ENCODE measurements around the gene SCN2B. TPM values are rescaled to one million over a fixed set of nuclear protein-coding genes. Genes with fewer than 3 reads are reported as not detected.
A peak's percentile ranks its signal among the peaks of the same experiment; 100 is the strongest.

The SCN2B gene
- total and polyA plus RNA-seq, 2 of the 13 experiments (the other 11 are each of a cell fraction or from before 2014, with no cell fraction given), result 0.01 to 0.02 TPM

DNA sequence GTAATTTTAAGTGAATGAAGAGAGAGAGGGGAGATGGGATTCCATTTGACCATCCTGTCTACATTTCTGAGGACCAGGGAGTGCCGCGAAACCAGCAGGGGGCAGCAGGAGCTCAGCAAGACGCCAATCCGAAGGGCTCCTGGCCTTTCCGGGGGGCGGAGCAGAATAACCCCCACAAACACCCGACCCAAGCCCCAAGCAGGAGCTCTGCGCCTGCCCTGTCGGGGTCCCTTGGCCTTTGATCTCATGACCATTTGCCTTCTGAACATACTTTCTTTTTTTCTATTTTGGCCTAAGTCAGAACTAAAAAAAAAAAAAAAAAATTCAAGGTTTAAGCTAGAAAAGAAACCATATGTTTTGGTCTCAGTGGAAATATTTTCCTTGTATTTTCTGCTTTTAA lies 21.9 kb upstream of the SCN2B start:
- H3K4me1 ChIP-seq (ENCODE audit: insufficient read depth, low read length), result peaks cover 88% of the 10 kb centered on the region
- TF ChIP-seq BCL6 (CRISPR knock-in tag; IDR thresholded peaks at IDR 0.05) (0 out of 2 replicates have a peak, but pooled peaks have one; percentile 7), ZFX (CRISPR knock-in tag; IDR thresholded peaks at IDR 0.05; ENCODE audit: low read depth) (peak; percentile 23; the same call in 1 of the 2 replicates), YY1 (IDR thresholded peaks at IDR 0.05; ENCODE audit: insufficient read depth, insufficient replicate concordance, low read depth, low read length) (peak; percentile 61), GFI1 (CRISPR knock-in tag; IDR thresholded peaks at IDR 0.05; ENCODE audit: borderline replicate concordance) (0 out of 2 replicates have a peak, but pooled peaks have one; percentile 24), MYC (CRISPR knock-in tag; IDR thresholded peaks at IDR 0.05; ENCODE audit: borderline replicate concordance) (peak; percentile 30; the same call in 1 of the 2 replicates), FOSL2 (CRISPR knock-in tag; IDR thresholded peaks at IDR 0.05) (peak; percentile 44; the same call in 1 of the 2 replicates), MXI1 (IDR thresholded peaks at IDR 0.05; ENCODE audit: borderline replicate concordance, low read depth, low read length) (0 out of 3 replicates have a peak, but pooled peaks have one; percentile 27), ZNF891 (CRISPR knock-in tag; IDR thresholded peaks at IDR 0.05) (no peak), NFKB2 (CRISPR knock-in tag; IDR thresholded peaks at IDR 0.05; ENCODE audit: borderline replicate concordance) (peak; percentile 36; the same call in 1 of the 2 replicates), RFX1 (IDR thresholded peaks at IDR 0.05) (no peak), TEAD3 (CRISPR knock-in tag; optimal IDR thresholded peaks at IDR 0.05; ENCODE audit: borderline replicate concordance) (peak; percentile 33), RFXAP (CRISPR knock-in tag; IDR thresholded peaks at IDR 0.05; ENCODE audit: borderline replicate concordance) (peak; percentile 28; the same call in 1 of the 2 replicates), ZNF354B (CRISPR knock-in tag; IDR thresholded peaks at IDR 0.05) (no peak), ZNF34 (CRISPR knock-in tag; IDR thresholded peaks at IDR 0.05; ENCODE audit: borderline replicate concordance) (no peak), TCF7 (IDR thresholded peaks at IDR 0.05; ENCODE audit: low read depth) (no peak), THAP11 (CRISPR knock-in tag; IDR thresholded peaks at IDR 0.05) (0 out of 2 replicates have a peak, but pooled peaks have one; percentile 19), AKAP8 (CRISPR knock-in tag; IDR thresholded peaks at IDR 0.05) (no peak), IRF2 (CRISPR knock-in tag; IDR thresholded peaks at IDR 0.05) (0 out of 2 replicates have a peak, but pooled peaks have one; percentile 40), HNF4G (IDR thresholded peaks at IDR 0.05; ENCODE audit: borderline replicate concordance, low read depth, low read length) (peak; percentile 35; the same call in 1 of the 2 replicates), HNF4G (CRISPR knock-in tag; IDR thresholded peaks at IDR 0.05; ENCODE audit: borderline replicate concordance, low read depth) (no peak)
- TF ChIP-seq, protein P1, sequence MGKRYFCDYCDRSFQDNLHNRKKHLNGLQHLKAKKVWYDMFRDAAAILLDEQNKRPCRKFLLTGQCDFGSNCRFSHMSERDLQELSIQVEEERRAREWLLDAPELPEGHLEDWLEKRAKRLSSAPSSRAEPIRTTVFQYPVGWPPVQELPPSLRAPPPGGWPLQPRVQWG (CRISPR knock-in tag; IDR thresholded peaks at IDR 0.05; ENCODE audit: borderline replicate concordance, low read depth), result no peak
- TF ChIP-seq, protein P2, sequence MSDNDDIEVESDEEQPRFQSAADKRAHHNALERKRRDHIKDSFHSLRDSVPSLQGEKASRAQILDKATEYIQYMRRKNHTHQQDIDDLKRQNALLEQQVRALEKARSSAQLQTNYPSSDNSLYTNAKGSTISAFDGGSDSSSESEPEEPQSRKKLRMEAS (IDR thresholded peaks at IDR 0.05), result peak; percentile 24; the same call in 1 of the 2 replicates
- TF ChIP-seq, protein P3, sequence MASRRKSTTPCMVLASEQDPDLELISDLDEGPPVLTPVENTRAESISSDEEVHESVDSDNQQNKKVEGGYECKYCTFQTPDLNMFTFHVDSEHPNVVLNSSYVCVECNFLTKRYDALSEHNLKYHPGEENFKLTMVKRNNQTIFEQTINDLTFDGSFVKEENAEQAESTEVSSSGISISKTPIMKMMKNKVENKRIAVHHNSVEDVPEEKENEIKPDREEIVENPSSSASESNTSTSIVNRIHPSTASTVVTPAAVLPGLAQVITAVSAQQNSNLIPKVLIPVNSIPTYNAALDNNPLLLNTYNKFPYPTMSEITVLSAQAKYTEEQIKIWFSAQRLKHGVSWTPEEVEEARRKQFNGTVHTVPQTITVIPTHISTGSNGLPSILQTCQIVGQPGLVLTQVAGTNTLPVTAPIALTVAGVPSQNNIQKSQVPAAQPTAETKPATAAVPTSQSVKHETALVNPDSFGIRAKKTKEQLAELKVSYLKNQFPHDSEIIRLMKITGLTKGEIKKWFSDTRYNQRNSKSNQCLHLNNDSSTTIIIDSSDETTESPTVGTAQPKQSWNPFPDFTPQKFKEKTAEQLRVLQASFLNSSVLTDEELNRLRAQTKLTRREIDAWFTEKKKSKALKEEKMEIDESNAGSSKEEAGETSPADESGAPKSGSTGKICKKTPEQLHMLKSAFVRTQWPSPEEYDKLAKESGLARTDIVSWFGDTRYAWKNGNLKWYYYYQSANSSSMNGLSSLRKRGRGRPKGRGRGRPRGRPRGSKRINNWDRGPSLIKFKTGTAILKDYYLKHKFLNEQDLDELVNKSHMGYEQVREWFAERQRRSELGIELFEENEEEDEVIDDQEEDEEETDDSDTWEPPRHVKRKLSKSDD (CRISPR knock-in tag; IDR thresholded peaks at IDR 0.05; ENCODE audit: low read depth), result no peak

More for the DNA sequence above, 21.9 kb upstream of the SCN2B start:
- Histone ChIP-seq H3K9me3 (ENCODE audit: low read length) (no peaks in the 10 kb centered on the region), H3K27ac (ENCODE audit: extremely low read length, insufficient read depth, low read length) (peak overlapping the region; percentile 16), H3K27me3 (ENCODE audit: control insufficient read depth in 1 of 2, insufficient read depth in 2 of 2, low read length in 2 of 2) (no peaks in the 10 kb centered on the region), H3K9ac (ENCODE audit: insufficient read depth, low read depth, low read length) (no peak overlapping the region), H3K4me3 (replicated peaks in 1 of 3; ENCODE audit: insufficient read depth in 1 of 3, low read depth in 2 of 3, low read length in 3 of 3) (no peak overlapping the region), H3K36me3 (replicated peaks in 1 of 2; ENCODE audit: control insufficient read depth in 1 of 2, insufficient read depth in 2 of 2, low read length in 2 of 2) (no peaks in the 10 kb centered on the region), H3K79me2 (ENCODE audit: insufficient read depth, low read length) (no peaks in the 10 kb centered on the region), H2AFZ (ENCODE audit: low read length) (peak overlapping the region; percentile 71), H3K4me2 (ENCODE audit: low read depth, low read length) (peak overlapping the region; percentile 43), H4K20me1 (ENCODE audit: insufficient read depth, low read length) (no peaks in the 10 kb centered on the region)
- in situ Hi-C loops (cut with HindIII; ENCODE audit: extremely low pct_ligation_motif_present, low pct_unique_long_range_greater_than_20kb) (loop anchor here (5.0 to 10.0 kb wide), 3 partner anchors 54 to 156 kb away; partner anchors contain the start of genes MPZL3 and UBE4A), intact Hi-C loops (cut with micrococcal nuclease; ENCODE audit: unreplicated experiment) (loop anchor here (1.0 to 5.0 kb wide), 3 partner anchors 51 to 93 kb away; partner anchors contain the start of gene MPZL2)
- ChIA-PET POLR2A (interaction anchor here (0.6 to 2.0 kb wide), 9 partner anchors 14 to 1054 kb away, joined by 3 to 19 read pairs (median 4); partner anchors contain the start of genes MPZL2, MPZL3 and PAFAH1B2), CTCF (ENCODE audit: low intra/inter-chr PET ratio, low total read pairs) (interaction anchor here (1.1 to 2.1 kb wide), 4 partner anchors 89 to 154 kb away, joined by 4 to 34 read pairs (median 6); no protein-coding TSS in a partner anchor)
- WGBS (ENCODE audit: low lambda C conversion rate), result 2% methylated on average over 7 of the region's 9 CpGs
- no TSS peak for BruUV-seq (replicated peaks)
- FAIRE-seq (peak; percentile 70), ATAC-seq (peak; percentile 10; the same call in 1 of the 3 replicates), DNase-seq (ENCODE audit: low spot score) (peak; percentile 68)
